ENCODE measurements around the gene ZNF546. TPM values are rescaled to one million over a fixed set of nuclear protein-coding genes. Genes with fewer than 3 reads are reported as not detected.
A peak's percentile ranks its signal among the peaks of the same experiment; 100 is the strongest.

Gene ZNF546
- total RNA-seq, 1 experiment from 2014 or later: 68.4 TPM

DNA sequence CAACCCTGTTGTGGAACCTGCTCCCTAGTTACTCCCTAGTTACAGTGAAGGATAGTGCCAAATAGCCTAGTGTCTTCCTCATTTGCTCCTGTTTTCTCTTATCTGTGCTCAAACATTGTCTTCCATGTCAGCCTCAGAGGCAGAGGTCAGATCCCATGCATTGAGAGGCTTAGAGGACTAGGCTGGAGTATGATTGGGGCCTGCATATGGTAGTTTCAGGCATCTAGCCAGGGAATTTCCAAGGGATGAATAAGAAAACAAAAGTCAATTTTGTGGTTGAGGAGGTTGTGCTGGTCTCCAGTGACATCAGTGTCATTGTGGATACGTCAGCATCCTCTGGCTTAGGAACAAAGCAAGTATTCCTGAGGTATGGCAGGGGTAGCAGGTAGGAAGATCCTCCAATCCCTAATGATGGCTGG, 9.4 kb downstream of the ZNF546 start:
- ATAC-seq: peak; percentile 91
- in situ Hi-C loops (cut with HindIII; ENCODE audit: low pct_unique_long_range_greater_than_20kb, low sequenced_read_pairs): no loop called here
- POLR2A ChIA-PET: interaction anchor here (0.7 to 1.1 kb wide), 3 partner anchors 9 to 83 kb away, joined by 3 to 5 read pairs (median 4); partner anchors contain the start of gene ZNF546
- CTCF ChIA-PET: no interaction called here
- peak; percentile 100 for DNase-seq (ENCODE audit: low read depth, low spot score)
- no peak overlapping the region for H3K4me3 ChIP-seq (ENCODE audit: low read depth in 2 of 2, low read length in 2 of 2)
- intact Hi-C loops (cut with micrococcal nuclease; ENCODE audit: unreplicated experiment): no loop called here
- BruUV-seq (replicated peaks): no TSS peak
- peaks cover 8% of the 10 kb centered on the region; the same call in 1 of the 2 replicates for H3K4me1 ChIP-seq (ENCODE audit: control insufficient read depth, insufficient read depth, low read length)
- peaks cover 29% of the 10 kb centered on the region for H3K36me3 ChIP-seq (ENCODE audit: control insufficient read depth, insufficient read depth, low read length)
- TF ChIP-seq, protein P1, sequence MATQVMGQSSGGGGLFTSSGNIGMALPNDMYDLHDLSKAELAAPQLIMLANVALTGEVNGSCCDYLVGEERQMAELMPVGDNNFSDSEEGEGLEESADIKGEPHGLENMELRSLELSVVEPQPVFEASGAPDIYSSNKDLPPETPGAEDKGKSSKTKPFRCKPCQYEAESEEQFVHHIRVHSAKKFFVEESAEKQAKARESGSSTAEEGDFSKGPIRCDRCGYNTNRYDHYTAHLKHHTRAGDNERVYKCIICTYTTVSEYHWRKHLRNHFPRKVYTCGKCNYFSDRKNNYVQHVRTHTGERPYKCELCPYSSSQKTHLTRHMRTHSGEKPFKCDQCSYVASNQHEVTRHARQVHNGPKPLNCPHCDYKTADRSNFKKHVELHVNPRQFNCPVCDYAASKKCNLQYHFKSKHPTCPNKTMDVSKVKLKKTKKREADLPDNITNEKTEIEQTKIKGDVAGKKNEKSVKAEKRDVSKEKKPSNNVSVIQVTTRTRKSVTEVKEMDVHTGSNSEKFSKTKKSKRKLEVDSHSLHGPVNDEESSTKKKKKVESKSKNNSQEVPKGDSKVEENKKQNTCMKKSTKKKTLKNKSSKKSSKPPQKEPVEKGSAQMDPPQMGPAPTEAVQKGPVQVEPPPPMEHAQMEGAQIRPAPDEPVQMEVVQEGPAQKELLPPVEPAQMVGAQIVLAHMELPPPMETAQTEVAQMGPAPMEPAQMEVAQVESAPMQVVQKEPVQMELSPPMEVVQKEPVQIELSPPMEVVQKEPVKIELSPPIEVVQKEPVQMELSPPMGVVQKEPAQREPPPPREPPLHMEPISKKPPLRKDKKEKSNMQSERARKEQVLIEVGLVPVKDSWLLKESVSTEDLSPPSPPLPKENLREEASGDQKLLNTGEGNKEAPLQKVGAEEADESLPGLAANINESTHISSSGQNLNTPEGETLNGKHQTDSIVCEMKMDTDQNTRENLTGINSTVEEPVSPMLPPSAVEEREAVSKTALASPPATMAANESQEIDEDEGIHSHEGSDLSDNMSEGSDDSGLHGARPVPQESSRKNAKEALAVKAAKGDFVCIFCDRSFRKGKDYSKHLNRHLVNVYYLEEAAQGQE (IDR thresholded peaks at IDR 0.05; ENCODE audit: insufficient read depth in 1 of 2, low read depth in 2 of 2, low read length in 1 of 2): no peak
- TF ChIP-seq TCF7L2 (IDR thresholded peaks at IDR 0.05; ENCODE audit: low read depth, low read length) (no peak), POLR2AphosphoS5 (IDR thresholded peaks at IDR 0.05; ENCODE audit: low read depth, low read length) (no peak), SIN3A (IDR thresholded peaks at IDR 0.05; ENCODE audit: borderline replicate concordance, insufficient read depth, low read depth, low read length) (no peak)
- TF ChIP-seq, protein P2, sequence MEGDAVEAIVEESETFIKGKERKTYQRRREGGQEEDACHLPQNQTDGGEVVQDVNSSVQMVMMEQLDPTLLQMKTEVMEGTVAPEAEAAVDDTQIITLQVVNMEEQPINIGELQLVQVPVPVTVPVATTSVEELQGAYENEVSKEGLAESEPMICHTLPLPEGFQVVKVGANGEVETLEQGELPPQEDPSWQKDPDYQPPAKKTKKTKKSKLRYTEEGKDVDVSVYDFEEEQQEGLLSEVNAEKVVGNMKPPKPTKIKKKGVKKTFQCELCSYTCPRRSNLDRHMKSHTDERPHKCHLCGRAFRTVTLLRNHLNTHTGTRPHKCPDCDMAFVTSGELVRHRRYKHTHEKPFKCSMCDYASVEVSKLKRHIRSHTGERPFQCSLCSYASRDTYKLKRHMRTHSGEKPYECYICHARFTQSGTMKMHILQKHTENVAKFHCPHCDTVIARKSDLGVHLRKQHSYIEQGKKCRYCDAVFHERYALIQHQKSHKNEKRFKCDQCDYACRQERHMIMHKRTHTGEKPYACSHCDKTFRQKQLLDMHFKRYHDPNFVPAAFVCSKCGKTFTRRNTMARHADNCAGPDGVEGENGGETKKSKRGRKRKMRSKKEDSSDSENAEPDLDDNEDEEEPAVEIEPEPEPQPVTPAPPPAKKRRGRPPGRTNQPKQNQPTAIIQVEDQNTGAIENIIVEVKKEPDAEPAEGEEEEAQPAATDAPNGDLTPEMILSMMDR (IDR thresholded peaks at IDR 0.05): no peak
- no peaks in the 10 kb centered on the region for H3K27me3 ChIP-seq (ENCODE audit: control insufficient read depth, insufficient read depth, low read length)
- H3K9me3 ChIP-seq (ENCODE audit: control insufficient read depth, insufficient read depth, low read depth, low read length): peaks cover 50% of the 10 kb centered on the region
- no peak overlapping the region for H3K27ac ChIP-seq (ENCODE audit: low read length)

DNA sequence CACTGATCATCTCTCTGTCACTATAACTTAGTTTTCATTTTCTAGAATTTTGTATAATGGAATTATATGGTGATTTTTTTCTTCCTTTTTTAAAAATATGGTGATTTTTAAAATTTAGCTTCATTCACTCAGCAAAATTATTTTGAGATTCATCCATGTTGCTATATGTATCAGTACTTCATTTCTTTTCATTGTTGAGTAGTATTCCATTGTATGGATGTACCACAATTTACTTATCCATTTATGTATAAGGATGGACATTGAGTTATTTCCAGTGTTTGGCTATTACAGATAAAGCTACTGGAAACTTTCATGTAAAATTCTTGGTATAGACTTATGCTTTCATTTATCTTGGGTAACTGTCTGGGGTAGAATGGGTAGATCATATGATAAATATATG, 12.8 kb downstream of the ZNF546 start:
- in situ Hi-C loops (cut with HindIII; ENCODE audit: low pct_unique_long_range_greater_than_20kb, low sequenced_read_pairs): no loop called here
- Histone ChIP-seq H3K27me3 (ENCODE audit: control insufficient read depth, insufficient read depth, low read length) (no peaks in the 10 kb centered on the region), H3K9me3 (ENCODE audit: control insufficient read depth, insufficient read depth, low read depth, low read length) (peaks cover 82% of the 10 kb centered on the region), H3K27ac (ENCODE audit: low read length) (no peak overlapping the region), H3K4me1 (ENCODE audit: control insufficient read depth, insufficient read depth, low read length) (peaks cover 8% of the 10 kb centered on the region; the same call in 1 of the 2 replicates), H3K36me3 (ENCODE audit: control insufficient read depth, insufficient read depth, low read length) (peaks cover 37% of the 10 kb centered on the region), H3K4me3 (ENCODE audit: low read depth in 2 of 2, low read length in 2 of 2) (no peak overlapping the region)
- BruUV-seq (replicated peaks): no TSS peak
- no peak for TF ChIP-seq SIN3A (IDR thresholded peaks at IDR 0.05; ENCODE audit: borderline replicate concordance, insufficient read depth, low read depth, low read length)
- TF ChIP-seq, protein P1 (IDR thresholded peaks at IDR 0.05; ENCODE audit: insufficient read depth in 1 of 2, low read depth in 2 of 2, low read length in 1 of 2): no peak
- TF ChIP-seq, protein P2 (IDR thresholded peaks at IDR 0.05): no peak
- TF ChIP-seq POLR2AphosphoS5 (IDR thresholded peaks at IDR 0.05; ENCODE audit: low read depth, low read length): no peak
- no peak for TF ChIP-seq TCF7L2 (IDR thresholded peaks at IDR 0.05; ENCODE audit: low read depth, low read length)
- DNase-seq (ENCODE audit: low read depth, low spot score) (no peak), ATAC-seq (no peak)
- ChIA-PET POLR2A (interaction anchor here (0.6 to 1.4 kb wide), 3 partner anchors 9 to 275 kb away, joined by 3 to 8 read pairs (median 4); no protein-coding TSS in a partner anchor), CTCF (interaction anchor here (0.6 to 0.7 kb wide), 2 partner anchors 176 to 208 kb away, joined by 3 to 5 read pairs; no protein-coding TSS in a partner anchor)
- intact Hi-C loops (cut with micrococcal nuclease; ENCODE audit: unreplicated experiment): no loop called here

Measured in Panc1 (cell line).